Thyroid gland (tissue), 4 donors: ENCODE measurements around the gene PKP4. TPM values are rescaled to one million over a fixed set of nuclear protein-coding genes. Genes with fewer than 3 reads are reported as not detected.

Experiments used
- DNase-seq, 2 donors: peaks; one replicate each; pipeline ENCODE4 v3.0.0-alpha.2; 2019
- H3K27ac ChIP-seq, 3 donors: fragments of 200-600 bp; sonication (generic); 1 replicate in 2 of 3; 2 replicates in 1 of 3; pipeline ENCODE4 v1.5.1; 2016 to 2019; ENCODE audit warnings: mild to moderate bottlenecking in 1 of 3, moderate library complexity in 1 of 3
- H3K27me3 ChIP-seq: fragments of 200-600 bp; sonication (generic); one replicate; pipeline ENCODE4 v1.5.1; 2019
- H3K36me3 ChIP-seq, 2 donors: fragments of 200-600 bp; sonication (generic); one replicate each; pipeline ENCODE4 v1.5.1; 2016 to 2019
- H3K4me1 ChIP-seq, 2 donors: fragments of 200-600 bp; sonication (generic); one replicate each; pipeline ENCODE4 v1.5.1; 2017 to 2019
- H3K4me3 ChIP-seq, 3 donors: fragments of 200-600 bp; sonication (generic); replicated peaks in 1 of 3; 1 replicate in 2 of 3; 2 replicates in 1 of 3; pipeline ENCODE4 v1.5.1; 2016; ENCODE audit warnings: mild to moderate bottlenecking in 1 of 3
- H3K9me3 ChIP-seq: fragments of 200-600 bp; sonication (generic); one replicate; pipeline ENCODE4 v1.5.1; 2017
- CTCF ChIP-seq, 6 experiments: fragments of 200-600 bp in 3 of 6; fragments of 450-650 bp in 3 of 6; sonication (generic) in 3 of 6; IDR thresholded peaks; one replicate each; pipeline ENCODE4 v1.5.1; 2016 to 2019; ENCODE audit warnings: antibody characterized with exemption in 6 of 6, mild to moderate bottlenecking in 2 of 6, inconsistent platforms in 1 of 6, moderate library complexity in 1 of 6
- POLR2A ChIP-seq, 2 donors: fragments of 450-650 bp; IDR thresholded peaks; one replicate each; pipeline ENCODE4 v1.6.1; 2017; ENCODE audit warnings: antibody characterized with exemption in 2 of 2, mild to moderate bottlenecking in 2 of 2, moderate library complexity in 1 of 2
- WGBS, 2 donors: methylation state at CpG; one replicate each; pipeline ENCODE4 v1.1.5; 2017; 5-methylcytosine and 5-hydroxymethylcytosine counted together
- intact Hi-C: fragments of 100-400 bp; cut with DNase I; formaldehyde crosslinking; loops from one replicate; pipeline ENCODE4 v1.15.1; 2023
- total RNA-seq, 4 donors: library from RNA; depleted of rRNA; stranded (reverse); fragments of >200 nt; gene quantifications; one replicate each; pipeline ENCODE4 v1.2.3, GENCODE V29; 2016

The PKP4 gene
- total RNA-seq, 4 donors from 2014 or later = 117 to 155 (median 136) TPM

GRCh38 chr2:158554996-158555395 lies 98.2 kb downstream of the PKP4 start:
- Histone ChIP-seq H3K9me3 (no peaks in the 10 kb centered on the region), H3K27me3 (no peaks in the 10 kb centered on the region), H3K4me1 (no peaks in the 10 kb centered on the region), H3K4me3 (no peak overlapping the region), H3K27ac (no peak overlapping the region), H3K36me3 (no peaks in the 10 kb centered on the region)
- WGBS, 2 donors = 90 to 95% methylated on average over 1 of the region's 1 CpG
- no peak for DNase-seq
- intact Hi-C loops = no loop called here
- TF ChIP-seq CTCF (IDR thresholded peaks at IDR 0.05) (no peak), POLR2A (IDR thresholded peaks at IDR 0.05) (no peak)

- Histone ChIP-seq H3K4me3 (no peak overlapping the region), H3K4me1 (no peaks in the 10 kb centered on the region), H3K27me3 (no peaks in the 10 kb centered on the region), H3K36me3 (no peaks in the 10 kb centered on the region), H3K27ac (no peak overlapping the region), H3K9me3 (no peaks in the 10 kb centered on the region)
- WGBS, 2 donors = 75 to 81% methylated on average over 3 of the region's 3 CpGs
- intact Hi-C loops = no loop called here
- TF ChIP-seq POLR2A (IDR thresholded peaks at IDR 0.05) (no peak), CTCF (IDR thresholded peaks at IDR 0.05) (no peak)
- DNase-seq = no peak
Measured at GRCh38 chr2:158556124-158556523, 99.4 kb downstream of the PKP4 start.

GRCh38 chr2:158557752-158558151 lies 101.0 kb downstream of the PKP4 start:
- no peaks in the 10 kb centered on the region for H3K36me3 ChIP-seq
- no peaks in the 10 kb centered on the region for H3K9me3 ChIP-seq
- no peak for TF ChIP-seq POLR2A (IDR thresholded peaks at IDR 0.05)
- no peak for TF ChIP-seq CTCF (IDR thresholded peaks at IDR 0.05)
- no peaks in the 10 kb centered on the region for H3K27me3 ChIP-seq
- DNase-seq = no peak
- 90 to 94% methylated on average over 2 of the region's 2 CpGs for WGBS, 2 donors
- H3K27ac ChIP-seq = no peak overlapping the region
- no peaks in the 10 kb centered on the region for H3K4me1 ChIP-seq
- intact Hi-C loops = no loop called here
- no peak overlapping the region for H3K4me3 ChIP-seq

- H3K36me3 ChIP-seq = no peaks in the 10 kb centered on the region
Measured at GRCh38 chr2:158559252-158559651, 102.5 kb downstream of the PKP4 start.

GRCh38 chr2:158560259-158560658 lies 103.5 kb downstream of the PKP4 start:
- no peaks in the 10 kb centered on the region for H3K27me3 ChIP-seq
- H3K36me3 ChIP-seq = no peaks in the 10 kb centered on the region
- no peak for TF ChIP-seq CTCF (IDR thresholded peaks at IDR 0.05)
- TF ChIP-seq POLR2A (IDR thresholded peaks at IDR 0.05) = no peak
- no peak overlapping the region for H3K27ac ChIP-seq
- H3K4me3 ChIP-seq = no peak overlapping the region
- intact Hi-C loops = no loop called here
- no peaks in the 10 kb centered on the region for H3K9me3 ChIP-seq
- DNase-seq = no peak
- no peaks in the 10 kb centered on the region for H3K4me1 ChIP-seq

More at GRCh38 chr2:158559252-158559651, 102.5 kb downstream of the PKP4 start:
- Histone ChIP-seq H3K4me3 (no peak overlapping the region), H3K4me1 (no peaks in the 10 kb centered on the region), H3K9me3 (no peaks in the 10 kb centered on the region), H3K27ac (no peak overlapping the region), H3K27me3 (no peaks in the 10 kb centered on the region)
- 98 to 100% methylated on average over 4 of the region's 4 CpGs for WGBS, 2 donors
- TF ChIP-seq CTCF (IDR thresholded peaks at IDR 0.05) = no peak
- no peak for TF ChIP-seq POLR2A (IDR thresholded peaks at IDR 0.05)
- DNase-seq = no peak
- intact Hi-C loops = no loop called here
